ENCODE data around the gene IKZF5. TPM values are rescaled to one million over a fixed set of nuclear protein-coding genes. Genes with fewer than 3 reads are reported as not detected.

Gene IKZF5
- total and polyA plus RNA-seq, 9 of the 15 experiments (the other 6 are each of a cell fraction or from before 2014, with no cell fraction given), result 3.8 to 19.6 (median 12.4) TPM

- Histone ChIP-seq H3K4me1 (replicated peaks in 1 of 2; ENCODE audit: control insufficient read depth in 2 of 2, insufficient read depth in 2 of 2, low read length in 2 of 2) (peaks cover 11% of the 10 kb centered on the region in 2 experiments; a peak in 4 of 5 replicates), H3K36me3 (ENCODE audit: control insufficient read depth, insufficient read depth, low read length) (no peaks in the 10 kb centered on the region), H4K20me1 (replicated peaks; ENCODE audit: control insufficient read depth, insufficient read depth, low read length) (no peaks in the 10 kb centered on the region), H3K79me2 (ENCODE audit: control insufficient read depth, insufficient read depth, low read length) (peaks cover 28% of the 10 kb centered on the region), H3K9me3 (replicated peaks; ENCODE audit: control insufficient read depth, insufficient read depth, low read depth, low read length) (no peaks in the 10 kb centered on the region), H3K9ac (ENCODE audit: insufficient read depth in 1 of 2, low read depth in 2 of 2, low read length in 2 of 2) (no peak overlapping the region), H3K27me3 (ENCODE audit: control insufficient read depth in 2 of 2, insufficient read depth in 2 of 2, low read length in 2 of 2) (no peaks in the 10 kb centered on the region), H3K27ac (ENCODE audit: extremely low read depth, low read depth, low read length) (no peak overlapping the region), H3K4me3 (no peak overlapping the region), H3K9me1 (ENCODE audit: control insufficient read depth, insufficient read depth, low read length) (no peaks in the 10 kb centered on the region), H2AFZ (ENCODE audit: low read depth, low read length) (no peak overlapping the region), H3K4me2 (ENCODE audit: insufficient read depth, low read length) (no peak overlapping the region)
- DNase-seq (ENCODE audit: extremely low read depth in 1 of 4, low spot score in 3 of 4) (no peak), FAIRE-seq (no peak), ATAC-seq (no peak)
- POLR2A ChIA-PET, result interaction anchor here (1.0 kb wide), 1 partner anchor 12 kb away, joined by 3 read pairs; no protein-coding TSS in a partner anchor
- BruUV-seq (replicated peaks), result no TSS peak
- intact Hi-C loops (cut with micrococcal nuclease), result no loop called here
- in situ Hi-C loops (cut with MboI), result no loop called here
- TF ChIP-seq ZNF407 (IDR thresholded peaks at IDR 0.05; ENCODE audit: low read depth) (no peak), THAP7 (CRISPR knock-in tag; IDR thresholded peaks at IDR 0.05) (no peak), ZNF232 (CRISPR knock-in tag; IDR thresholded peaks at IDR 0.05) (no peak), SMARCB1 (IDR thresholded peaks at IDR 0.05; ENCODE audit: insufficient read length, low read depth) (no peak), ZHX1 (conservative IDR thresholded peaks at IDR 0.05; ENCODE audit: low read length) (no peak), PHF8 (IDR thresholded peaks at IDR 0.05; ENCODE audit: borderline replicate concordance, low read length) (no peak), MYNN (IDR thresholded peaks at IDR 0.05) (no peak), MYNN (CRISPR knock-in tag; IDR thresholded peaks at IDR 0.05) (no peak)
- CTCF ChIA-PET (ENCODE audit: low intra/inter-chr PET ratio), result no interaction called here
- 93% methylated on average over 3 of the region's 3 CpGs for WGBS (ENCODE audit: insufficient coverage, low coverage, missing lambda C conversion rate)
Measured at GRCh38 chr10:123011987-123012386, 3.4 kb upstream of the IKZF5 start.

Data from K562 (cell line).